GM19025 (cell line): ENCODE measurements around the gene TOX2.

Source experiments
- ATAC-seq: cut with Tn5 transposase; IDR thresholded peaks from one replicate; pipeline ENCODE4 v1.9.1; 2021; ENCODE audit warnings: mild to moderate bottlenecking, low read depth, moderate library complexity; ENCODE audit not compliant: unreplicated experiment

The TOX2 gene

GRCh38 chr20:43973671-43974450 is 59.2 kb downstream of the TOX2 start:
- no peak for ATAC-seq

- no peak for ATAC-seq
Observed at GRCh38 chr20:43974695-43975094, 60.0 kb downstream of the TOX2 start.

GRCh38 chr20:43975096-43975768 is 60.6 kb downstream of the TOX2 start:
- no peak for ATAC-seq

GRCh38 chr20:43976547-43976946 is 61.9 kb downstream of the TOX2 start:
- ATAC-seq: no peak

- no peak for ATAC-seq
Observed at GRCh38 chr20:43977252-43977651, 62.6 kb downstream of the TOX2 start.

- no peak for ATAC-seq
Observed at GRCh38 chr20:43977962-43978361, 63.3 kb downstream of the TOX2 start.

GRCh38 chr20:43979576-43980105 is 65.0 kb downstream of the TOX2 start:
- no peak for ATAC-seq

- no peak for ATAC-seq
Observed at GRCh38 chr20:43981540-43981939, 66.9 kb downstream of the TOX2 start.

- no peak for ATAC-seq
Observed at GRCh38 chr20:43982016-43982415, 67.4 kb downstream of the TOX2 start.

GRCh38 chr20:43982886-43983285 is 68.2 kb downstream of the TOX2 start:
- ATAC-seq: no peak

GRCh38 chr20:43983359-43983758 is 68.7 kb downstream of the TOX2 start:
- ATAC-seq: no peak

GRCh38 chr20:43983904-43984361 is 69.3 kb downstream of the TOX2 start:
- no peak for ATAC-seq

GRCh38 chr20:43984587-43984986 is 69.9 kb downstream of the TOX2 start:
- ATAC-seq: no peak

GRCh38 chr20:43985121-43985520 is 70.5 kb downstream of the TOX2 start:
- no peak for ATAC-seq

GRCh38 chr20:43985608-43986316 is 71.1 kb downstream of the TOX2 start:
- ATAC-seq: no peak

GRCh38 chr20:43987018-43987417 is 72.4 kb downstream of the TOX2 start:
- no peak for ATAC-seq

- no peak for ATAC-seq
Observed at GRCh38 chr20:43987531-43987930, 72.9 kb downstream of the TOX2 start.

GRCh38 chr20:43988451-43988850 is 73.8 kb downstream of the TOX2 start:
- no peak for ATAC-seq

- no peak for ATAC-seq
Observed at GRCh38 chr20:43988867-43989266, 74.2 kb downstream of the TOX2 start.

GRCh38 chr20:43991261-43991660 is 76.6 kb downstream of the TOX2 start:
- ATAC-seq: no peak

GRCh38 chr20:43991982-43992381 is 77.3 kb downstream of the TOX2 start:
- no peak for ATAC-seq
